Measurements from ENCODE around the gene TRIM25.

TRIM25 gene, protein sequence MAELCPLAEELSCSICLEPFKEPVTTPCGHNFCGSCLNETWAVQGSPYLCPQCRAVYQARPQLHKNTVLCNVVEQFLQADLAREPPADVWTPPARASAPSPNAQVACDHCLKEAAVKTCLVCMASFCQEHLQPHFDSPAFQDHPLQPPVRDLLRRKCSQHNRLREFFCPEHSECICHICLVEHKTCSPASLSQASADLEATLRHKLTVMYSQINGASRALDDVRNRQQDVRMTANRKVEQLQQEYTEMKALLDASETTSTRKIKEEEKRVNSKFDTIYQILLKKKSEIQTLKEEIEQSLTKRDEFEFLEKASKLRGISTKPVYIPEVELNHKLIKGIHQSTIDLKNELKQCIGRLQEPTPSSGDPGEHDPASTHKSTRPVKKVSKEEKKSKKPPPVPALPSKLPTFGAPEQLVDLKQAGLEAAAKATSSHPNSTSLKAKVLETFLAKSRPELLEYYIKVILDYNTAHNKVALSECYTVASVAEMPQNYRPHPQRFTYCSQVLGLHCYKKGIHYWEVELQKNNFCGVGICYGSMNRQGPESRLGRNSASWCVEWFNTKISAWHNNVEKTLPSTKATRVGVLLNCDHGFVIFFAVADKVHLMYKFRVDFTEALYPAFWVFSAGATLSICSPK

DNA sequence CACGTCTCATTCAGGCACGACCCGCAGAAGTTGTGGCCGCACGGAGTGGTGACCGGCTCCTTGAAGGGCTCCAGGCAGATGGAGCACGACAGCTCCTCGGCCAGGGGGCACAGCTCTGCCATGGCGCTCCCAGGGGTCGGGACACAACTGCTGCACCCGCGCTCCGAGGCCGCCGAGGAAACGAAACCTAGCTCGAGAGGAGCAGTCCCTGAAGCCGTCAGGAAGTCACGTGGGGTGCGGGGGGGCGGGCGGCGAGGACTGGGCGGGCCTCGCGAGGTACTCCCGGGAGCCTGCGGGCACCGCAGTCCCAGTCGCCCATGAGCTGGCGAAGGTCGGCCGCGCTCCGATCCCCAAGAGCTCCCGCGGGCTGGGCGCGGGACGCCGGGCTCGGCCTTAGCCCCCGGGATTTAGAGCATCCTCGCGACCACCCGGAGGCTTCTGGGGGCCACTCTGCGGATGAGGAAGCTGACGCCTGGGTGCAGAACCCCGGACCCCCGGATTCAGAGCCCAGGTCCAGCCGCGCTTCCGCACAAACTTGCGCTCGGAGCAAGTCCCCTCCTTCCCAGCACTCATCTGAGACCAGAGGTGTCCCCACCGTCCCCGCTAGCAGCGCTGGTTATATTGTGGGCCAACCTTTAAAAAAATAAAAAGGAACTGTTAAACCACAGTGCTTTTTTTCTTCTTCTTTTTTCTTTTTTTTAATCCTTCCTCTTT, at the start of gene TRIM25:
TSS of gene TRIM25 (minus strand) at position 183 of the 714 bp plus-strand sequence. CDS start at position 122, 61 bp downstream.
- H3K27me3 ChIP-seq (ENCODE audit: control insufficient read depth, insufficient read depth, low read length): 0 out of 2 replicates have a peak, but pooled peaks cover 1% of the 10 kb centered on the region
- no peaks in the 10 kb centered on the region for H3K36me3 ChIP-seq (ENCODE audit: control insufficient read depth, insufficient read depth, low read length)
- H3K27ac ChIP-seq (ENCODE audit: low read length): no peak within 1 kb of the TSS
- no peaks in the 10 kb centered on the region for H3K9me3 ChIP-seq (ENCODE audit: control insufficient read depth, insufficient read depth, low read length)
- no peaks in the 10 kb centered on the region; the same call in 1 of the 2 replicates for H3K4me1 ChIP-seq (ENCODE audit: control insufficient read depth, insufficient read depth, low read length)
- no CpG with 5 or more reads among the region's 58 CpGs for WGBS (ENCODE audit: insufficient coverage, insufficient read length)
- no peak for DNase-seq (ENCODE audit: low read depth, low spot score)
- peak within 1 kb of the TSS; percentile 73 for H3K4me3 ChIP-seq (ENCODE audit: low read length)

DNA sequence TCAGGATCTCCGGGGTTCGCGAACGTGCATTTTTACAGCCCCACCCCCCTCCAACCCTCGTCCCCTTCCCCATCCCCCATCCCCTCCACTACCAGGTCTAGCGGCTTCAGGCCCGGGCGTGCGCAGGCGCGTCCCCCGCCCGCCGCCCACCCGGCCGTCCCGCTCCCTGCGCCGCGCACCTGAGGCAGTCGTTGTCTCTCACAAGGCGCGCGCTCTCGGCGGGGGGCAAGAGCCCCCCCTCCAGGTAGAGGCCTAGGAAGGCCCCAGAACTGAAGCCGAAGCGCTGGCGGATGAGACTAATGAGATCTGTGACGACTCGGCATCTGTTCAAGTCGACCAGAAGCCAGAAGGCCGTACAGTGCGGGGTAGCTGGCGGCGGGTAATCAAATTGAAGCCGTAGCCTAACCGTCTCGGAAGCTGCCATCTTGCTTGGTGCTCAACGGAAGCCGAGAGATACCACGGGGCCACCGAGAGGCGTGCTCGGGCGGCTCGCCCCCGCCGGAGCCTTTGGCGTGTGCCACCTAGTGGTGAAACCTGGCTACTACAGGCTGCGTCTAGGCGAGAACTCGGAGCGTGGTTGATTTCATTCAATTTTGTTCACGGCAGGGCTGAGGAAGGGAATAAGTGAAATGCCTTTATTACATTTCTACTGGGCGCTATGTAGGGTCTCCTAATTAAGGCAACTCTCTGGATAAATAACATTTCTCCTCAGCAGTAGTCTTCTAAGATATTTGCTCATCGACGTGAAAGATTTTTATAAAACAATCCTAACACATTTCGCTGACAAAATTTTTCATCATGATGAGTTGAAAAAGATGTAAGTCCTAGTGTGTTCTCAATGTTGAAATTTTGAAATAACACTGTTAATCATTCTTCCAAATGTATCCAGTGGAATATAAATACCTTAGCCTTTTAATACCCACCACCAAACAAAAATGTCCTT, 47.0 kb upstream of the TRIM25 start, which contains the start of gene COIL:
TSS of gene COIL (minus strand) at position 455 of the 943 bp plus-strand sequence. CDS start at position 424, 31 bp downstream.
- H3K27me3 ChIP-seq (ENCODE audit: control insufficient read depth, insufficient read depth, low read length): no peaks in the 10 kb centered on the region
- no peaks in the 10 kb centered on the region for H3K9me3 ChIP-seq (ENCODE audit: control insufficient read depth, insufficient read depth, low read length)
- H3K4me3 ChIP-seq (ENCODE audit: low read length): peak within 1 kb of the TSS; percentile 71; the same call in 1 of the 2 replicates
- WGBS (ENCODE audit: insufficient coverage, insufficient read length): no CpG with 5 or more reads among the region's 59 CpGs
- peak; percentile 86 for DNase-seq (ENCODE audit: low read depth, low spot score)
- H3K36me3 ChIP-seq (ENCODE audit: control insufficient read depth, insufficient read depth, low read length): no peaks in the 10 kb centered on the region
- no peaks in the 10 kb centered on the region for H3K4me1 ChIP-seq (ENCODE audit: control insufficient read depth, insufficient read depth, low read length)
- H3K27ac ChIP-seq (ENCODE audit: low read length): no peak within 1 kb of the TSS

DNA sequence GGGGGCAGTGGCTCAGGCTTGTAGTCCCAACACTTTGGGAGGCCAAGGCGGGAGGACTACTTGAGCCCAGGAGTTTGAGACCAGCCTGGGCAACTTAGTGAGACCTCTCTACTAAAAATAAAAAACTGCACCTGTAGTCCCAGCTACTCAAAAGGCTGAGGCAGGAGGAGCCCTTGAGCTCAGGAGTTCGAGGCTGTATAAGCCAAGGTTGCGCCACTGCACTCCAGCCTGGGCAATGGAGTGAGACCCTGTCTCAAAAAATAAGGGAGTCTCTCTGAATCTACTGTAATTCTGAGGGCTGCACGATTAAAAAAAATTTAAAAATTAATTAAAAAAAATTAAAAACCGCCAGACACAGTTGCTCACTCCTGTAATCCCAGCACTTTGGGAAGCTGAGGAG, 43.1 kb upstream of the TRIM25 start:
- H3K4me1 ChIP-seq (ENCODE audit: control insufficient read depth, insufficient read depth, low read length): no peaks in the 10 kb centered on the region
- no peaks in the 10 kb centered on the region for H3K36me3 ChIP-seq (ENCODE audit: control insufficient read depth, insufficient read depth, low read length)
- no peak overlapping the region for H3K4me3 ChIP-seq (ENCODE audit: low read length)
- no peaks in the 10 kb centered on the region for H3K27me3 ChIP-seq (ENCODE audit: control insufficient read depth, insufficient read depth, low read length)
- WGBS (ENCODE audit: insufficient coverage, insufficient read length): no CpG with 5 or more reads among the region's 5 CpGs
- DNase-seq (ENCODE audit: low read depth, low spot score): no peak
- H3K9me3 ChIP-seq (ENCODE audit: control insufficient read depth, insufficient read depth, low read length): no peaks in the 10 kb centered on the region
- no peak overlapping the region for H3K27ac ChIP-seq (ENCODE audit: low read length)

DNA sequence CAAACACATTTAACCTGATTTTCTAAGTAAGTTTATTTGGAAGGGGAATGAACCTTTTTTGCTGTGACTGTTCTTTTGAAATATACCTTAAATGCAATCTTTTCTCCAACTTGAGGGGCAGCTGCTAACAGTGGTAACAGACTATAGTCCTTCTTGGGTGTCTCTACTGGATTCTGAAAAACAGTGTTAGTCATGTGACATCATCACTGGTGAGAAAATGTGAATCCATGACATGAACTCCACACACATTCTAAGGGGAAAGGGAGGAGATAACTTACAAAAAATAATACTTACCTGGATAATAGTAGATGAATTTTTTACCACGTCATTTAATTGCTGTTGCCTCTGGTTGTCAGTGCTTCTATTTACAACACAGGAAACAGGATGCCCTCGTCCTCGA, 35.7 kb upstream of the TRIM25 start:
- Histone ChIP-seq H3K9me3 (ENCODE audit: control insufficient read depth, insufficient read depth, low read length) (no peaks in the 10 kb centered on the region), H3K27me3 (ENCODE audit: control insufficient read depth, insufficient read depth, low read length) (no peaks in the 10 kb centered on the region), H3K27ac (ENCODE audit: low read length) (no peak overlapping the region), H3K36me3 (ENCODE audit: control insufficient read depth, insufficient read depth, low read length) (peaks cover 4% of the 10 kb centered on the region; the same call in 1 of the 2 replicates), H3K4me3 (ENCODE audit: low read length) (no peak overlapping the region), H3K4me1 (ENCODE audit: control insufficient read depth, insufficient read depth, low read length) (no peaks in the 10 kb centered on the region)
- DNase-seq (ENCODE audit: low read depth, low spot score): no peak
- no CpG with 5 or more reads among the region's 3 CpGs for WGBS (ENCODE audit: insufficient coverage, insufficient read length)

DNA sequence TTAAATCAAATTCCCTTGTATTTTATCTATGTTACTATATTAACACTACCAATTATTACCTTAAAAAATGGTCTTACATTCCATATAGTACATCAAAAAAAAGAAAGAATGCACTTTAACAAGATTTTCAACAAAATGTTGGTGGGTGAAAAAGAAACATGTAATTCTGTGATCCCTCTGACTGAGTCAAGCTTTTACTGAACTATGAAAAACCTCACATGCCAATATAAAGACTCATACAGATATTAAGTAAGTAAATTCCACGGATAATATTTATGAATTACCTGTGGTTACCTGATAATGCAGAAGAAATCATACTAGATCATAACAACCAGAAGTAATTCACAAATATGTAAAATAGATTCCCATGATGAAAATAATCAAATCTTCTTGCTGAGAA, 34.6 kb upstream of the TRIM25 start:
- Histone ChIP-seq H3K9me3 (ENCODE audit: control insufficient read depth, insufficient read depth, low read length) (no peaks in the 10 kb centered on the region), H3K4me1 (ENCODE audit: control insufficient read depth, insufficient read depth, low read length) (no peaks in the 10 kb centered on the region), H3K27ac (ENCODE audit: low read length) (no peak overlapping the region), H3K36me3 (ENCODE audit: control insufficient read depth, insufficient read depth, low read length) (peaks cover 6% of the 10 kb centered on the region; the same call in 1 of the 2 replicates), H3K27me3 (ENCODE audit: control insufficient read depth, insufficient read depth, low read length) (no peaks in the 10 kb centered on the region), H3K4me3 (ENCODE audit: low read length) (no peak overlapping the region)
- WGBS (ENCODE audit: insufficient coverage, insufficient read length): no CpG with 5 or more reads among the region's 1 CpG
- no peak for DNase-seq (ENCODE audit: low read depth, low spot score)

DNA sequence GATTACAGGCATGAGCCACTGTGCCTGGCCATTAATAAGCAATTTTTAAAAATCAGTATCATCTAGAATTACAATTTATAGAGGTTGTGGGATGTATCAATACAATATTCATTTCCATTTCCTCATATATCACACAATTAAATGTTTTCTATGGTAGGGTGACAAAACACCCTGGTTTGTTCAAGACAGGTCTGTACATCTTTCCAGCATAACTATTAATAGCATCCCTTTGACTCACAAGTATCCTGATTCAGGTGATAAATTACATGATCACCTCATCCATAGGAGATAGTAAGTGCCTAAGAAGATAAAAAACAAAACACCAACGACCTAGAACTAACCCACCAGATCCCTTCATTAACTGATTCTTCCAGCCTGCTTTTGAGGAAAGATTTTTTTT, 33.9 kb upstream of the TRIM25 start:
- no peak overlapping the region for H3K4me3 ChIP-seq (ENCODE audit: low read length)
- no peak overlapping the region for H3K27ac ChIP-seq (ENCODE audit: low read length)
- WGBS (ENCODE audit: insufficient coverage, insufficient read length): no CpG with 5 or more reads among the region's 1 CpG
- no peak for DNase-seq (ENCODE audit: low read depth, low spot score)
- no peaks in the 10 kb centered on the region for H3K27me3 ChIP-seq (ENCODE audit: control insufficient read depth, insufficient read depth, low read length)
- H3K9me3 ChIP-seq (ENCODE audit: control insufficient read depth, insufficient read depth, low read length): no peaks in the 10 kb centered on the region
- H3K36me3 ChIP-seq (ENCODE audit: control insufficient read depth, insufficient read depth, low read length): peaks cover 9% of the 10 kb centered on the region; the same call in 1 of the 2 replicates
- no peaks in the 10 kb centered on the region for H3K4me1 ChIP-seq (ENCODE audit: control insufficient read depth, insufficient read depth, low read length)

DNA sequence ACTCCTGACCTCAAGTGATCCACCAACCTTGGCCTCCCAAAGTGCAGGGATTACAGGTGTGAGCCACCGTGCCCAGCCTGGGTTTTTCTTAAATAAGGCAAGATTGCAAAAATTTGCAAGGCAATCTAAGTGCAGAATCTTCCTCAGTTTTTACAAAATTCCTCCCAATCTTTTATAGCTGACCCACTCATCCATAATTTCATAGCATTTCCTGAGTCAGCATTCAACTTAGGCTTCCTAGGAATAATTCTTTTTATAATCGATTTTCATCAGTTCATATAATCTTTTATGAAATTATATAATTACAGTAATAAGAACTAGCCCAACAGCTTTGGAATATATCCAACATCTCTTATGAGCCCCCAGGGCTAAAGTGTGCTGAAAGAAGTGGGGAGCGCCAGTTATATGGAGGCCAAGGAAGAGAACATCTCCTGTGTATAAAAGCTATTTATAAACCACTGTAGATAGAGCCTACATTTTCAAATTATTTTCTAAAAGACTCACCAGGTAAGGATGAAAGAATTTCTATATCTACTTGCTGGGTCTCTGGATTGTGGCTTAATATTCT, 32.2 kb upstream of the TRIM25 start:
- Histone ChIP-seq H3K27me3 (ENCODE audit: control insufficient read depth, insufficient read depth, low read length) (no peaks in the 10 kb centered on the region), H3K4me1 (ENCODE audit: control insufficient read depth, insufficient read depth, low read length) (no peaks in the 10 kb centered on the region), H3K36me3 (ENCODE audit: control insufficient read depth, insufficient read depth, low read length) (peaks cover 9% of the 10 kb centered on the region; the same call in 1 of the 2 replicates), H3K4me3 (ENCODE audit: low read length) (no peak overlapping the region), H3K27ac (ENCODE audit: low read length) (no peak overlapping the region), H3K9me3 (ENCODE audit: control insufficient read depth, insufficient read depth, low read length) (no peaks in the 10 kb centered on the region)
- no CpG with 5 or more reads among the region's 3 CpGs for WGBS (ENCODE audit: insufficient coverage, insufficient read length)
- no peak for DNase-seq (ENCODE audit: low read depth, low spot score)

DNA sequence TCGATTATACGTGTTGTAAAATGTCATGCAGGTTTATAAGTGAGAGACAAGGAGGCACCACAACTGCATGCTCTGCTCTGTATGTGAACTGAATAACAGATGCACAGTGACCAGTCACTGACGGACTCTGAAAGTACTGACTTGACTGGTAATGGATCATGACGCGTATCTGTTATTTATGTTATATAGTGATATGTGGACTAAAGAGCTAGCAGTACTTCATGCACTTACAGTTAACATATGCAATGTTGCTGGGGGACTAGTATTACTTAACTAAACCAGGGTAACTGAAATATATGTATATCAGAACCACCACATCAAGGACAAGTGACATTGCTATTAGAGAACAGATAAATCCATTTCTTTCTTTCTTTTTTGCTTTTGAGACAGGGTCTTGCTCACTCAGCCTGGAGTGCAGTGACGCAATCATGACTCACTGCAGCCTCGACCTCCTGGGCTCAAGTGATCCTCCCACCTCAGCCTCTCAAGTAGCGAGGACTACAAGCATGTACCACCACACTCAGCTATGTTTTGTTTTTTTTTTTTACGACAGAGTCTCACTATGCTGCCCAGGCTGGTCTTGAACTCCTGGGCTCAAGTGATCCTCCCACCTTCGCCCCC, 29.8 kb upstream of the TRIM25 start:
- Histone ChIP-seq H3K27ac (ENCODE audit: low read length) (no peak overlapping the region), H3K36me3 (ENCODE audit: control insufficient read depth, insufficient read depth, low read length) (peaks cover 5% of the 10 kb centered on the region; the same call in 1 of the 2 replicates), H3K9me3 (ENCODE audit: control insufficient read depth, insufficient read depth, low read length) (no peaks in the 10 kb centered on the region), H3K27me3 (ENCODE audit: control insufficient read depth, insufficient read depth, low read length) (no peaks in the 10 kb centered on the region), H3K4me3 (ENCODE audit: low read length) (no peak overlapping the region), H3K4me1 (ENCODE audit: control insufficient read depth, insufficient read depth, low read length) (no peaks in the 10 kb centered on the region)
- WGBS (ENCODE audit: insufficient coverage, insufficient read length): no CpG with 5 or more reads among the region's 10 CpGs
- DNase-seq (ENCODE audit: low read depth, low spot score): no peak

DNA sequence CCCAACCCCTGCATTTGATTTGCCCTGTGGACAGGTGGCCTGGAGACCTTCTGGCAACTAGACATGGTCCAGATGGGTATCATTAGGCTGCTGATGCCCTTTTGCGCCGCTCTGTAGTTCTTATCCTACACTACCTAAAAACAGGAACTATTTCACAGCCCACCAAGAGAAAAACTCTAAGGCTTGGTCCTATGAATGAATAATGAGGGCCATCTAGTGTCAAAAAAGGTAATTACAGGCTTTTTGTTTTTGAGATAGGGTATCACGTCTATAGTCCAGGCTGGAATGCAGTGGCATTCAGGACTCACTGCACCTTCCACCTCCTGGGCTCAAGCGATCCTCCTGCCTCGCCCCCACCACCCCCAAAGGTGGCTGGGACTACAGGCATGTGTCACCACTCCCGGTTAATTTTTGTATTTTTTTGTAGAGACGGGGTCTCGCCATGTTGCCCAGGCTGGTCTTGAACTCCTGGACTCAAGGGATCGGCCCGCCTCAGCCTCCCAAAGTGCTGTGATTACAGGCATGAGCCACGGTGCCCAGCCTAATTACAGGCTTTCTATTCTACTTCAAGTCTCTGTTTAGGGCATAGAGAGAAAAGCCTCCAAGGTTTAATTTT, 26.1 kb upstream of the TRIM25 start:
- WGBS (ENCODE audit: insufficient coverage, insufficient read length): no CpG with 5 or more reads among the region's 11 CpGs
- H3K27me3 ChIP-seq (ENCODE audit: control insufficient read depth, insufficient read depth, low read length): no peaks in the 10 kb centered on the region
- H3K4me3 ChIP-seq (ENCODE audit: low read length): no peak overlapping the region
- H3K27ac ChIP-seq (ENCODE audit: low read length): no peak overlapping the region
- no peaks in the 10 kb centered on the region for H3K9me3 ChIP-seq (ENCODE audit: control insufficient read depth, insufficient read depth, low read length)
- H3K4me1 ChIP-seq (ENCODE audit: control insufficient read depth, insufficient read depth, low read length): no peaks in the 10 kb centered on the region
- H3K36me3 ChIP-seq (ENCODE audit: control insufficient read depth, insufficient read depth, low read length): peaks cover 5% of the 10 kb centered on the region; the same call in 1 of the 2 replicates
- peak; percentile 45 for DNase-seq (ENCODE audit: low read depth, low spot score)

Data from iPS DF 6.9 (cell line).